Endothelial cell of umbilical vein (primary cell): ENCODE measurements around the gene GRK5. TPM values are rescaled to one million over a fixed set of nuclear protein-coding genes. Genes with fewer than 3 reads are reported as not detected.

Experiments used
- BruUV-seq: library from RNA; stranded (reverse); fragments of 400-500 nt; replicated peaks from 2 replicates; lab custom pipeline; 2021; lab: Mats Ljungman, UMichigan
- CTCF ChIA-PET: fragments of 300-600, 350-600 bp; sonication (Branson Sonifier 250); formaldehyde crosslinking; loops from one replicate; lab custom pipeline; 2021; ENCODE audit warnings: antibody characterized with exemption, inconsistent platforms; lab: Charles Lee
- POLR2A ChIA-PET: fragments of 300-600, 350-600 bp; sonication (Branson Sonifier 250); formaldehyde crosslinking; loops from one replicate; lab custom pipeline; 2021; ENCODE audit warnings: antibody characterized with exemption, inconsistent platforms; lab: Charles Lee
- DNase-seq: peaks from one replicate; pipeline ENCODE4 v3.0.0-alpha.2; 2011; ENCODE audit warnings: low read depth, low spot score
- FAIRE-seq: peaks from 2 replicates; lab custom pipeline; 2011; peaks lifted over from hg19 to GRCh38; lab: Jason Lieb, UNC
- H2AFZ ChIP-seq: 2 replicates; pipeline ENCODE4 v1.6.0; 2012; ENCODE audit warnings: low read depth, low read length, control low read depth, inconsistent platforms
- H3K27ac ChIP-seq: 2 replicates; pipeline ENCODE4 v1.5.1; 2011; ENCODE audit warnings: low read depth, mild to moderate bottlenecking, control low read depth, low read length, moderate library complexity; ENCODE audit not compliant: insufficient read depth
- H3K27me3 ChIP-seq, 2 experiments: 2 replicates each; pipeline versions ENCODE4 v1.6.0 to v1.6.1; 2011; ENCODE audit warnings: low read length in 2 of 2, mixed read lengths in 1 of 2; ENCODE audit not compliant: control insufficient read depth in 2 of 2, insufficient read depth in 2 of 2
- H3K36me3 ChIP-seq, 2 experiments: 2 replicates in 1 of 2; 3 replicates in 1 of 2; pipeline ENCODE4 v1.5.1; 2011; ENCODE audit warnings: low read length in 2 of 2, mild to moderate bottlenecking in 1 of 2, moderate library complexity in 1 of 2; ENCODE audit not compliant: control insufficient read depth in 2 of 2, insufficient read depth in 2 of 2; ENCODE audit errors: extremely low read depth in 1 of 2
- H3K4me1 ChIP-seq: 3 replicates; pipeline ENCODE4 v1.5.1; 2011; ENCODE audit warnings: mild to moderate bottlenecking, low read length; ENCODE audit not compliant: control insufficient read depth, insufficient read depth; ENCODE audit errors: extremely low read depth
- H3K4me2 ChIP-seq: 2 replicates; pipeline ENCODE4 v1.6.1; 2011; ENCODE audit warnings: low read length, control low read depth, mixed read lengths; ENCODE audit not compliant: insufficient read depth
- H3K4me3 ChIP-seq, 3 experiments: fragments of 200-600 bp in 1 of 3; sonication (generic), shearing (Covaris generic) in 1 of 3; replicated peaks in 1 of 3; 2 replicates each; pipeline ENCODE4 v1.5.1; 2011 to 2016; ENCODE audit warnings: control low read depth in 3 of 3, low read length in 3 of 3, mild to moderate bottlenecking in 2 of 3, inconsistent platforms in 1 of 3, low read depth in 1 of 3, moderate library complexity in 1 of 3; ENCODE audit not compliant: insufficient read depth in 1 of 3
- H3K79me2 ChIP-seq: 2 replicates; pipeline ENCODE4 v1.6.0; 2012; ENCODE audit warnings: low read length, inconsistent platforms; ENCODE audit not compliant: control insufficient read depth, insufficient read depth
- H3K9ac ChIP-seq: replicated peaks from 2 replicates; pipeline ENCODE3; 2011; ENCODE audit warnings: low read length, control low read depth; ENCODE audit not compliant: insufficient read depth; ENCODE audit errors: extremely low read depth
- H3K9me1 ChIP-seq: replicated peaks from 3 replicates; pipeline ENCODE4 v1.6.0; 2011; ENCODE audit warnings: mild to moderate bottlenecking, low read length; ENCODE audit not compliant: control insufficient read depth, insufficient read depth; ENCODE audit errors: extremely low read depth
- H3K9me3 ChIP-seq: replicated peaks from 2 replicates; pipeline ENCODE4 v1.5.1; 2012; ENCODE audit warnings: low read length, inconsistent platforms; ENCODE audit not compliant: control insufficient read depth, insufficient read depth
- H4K20me1 ChIP-seq: replicated peaks from 2 replicates; pipeline ENCODE3; 2011; ENCODE audit warnings: mild to moderate bottlenecking, low read length; ENCODE audit not compliant: control insufficient read depth, insufficient read depth; ENCODE audit errors: extremely low read depth
- CTCF ChIP-seq, 2 donors: IDR thresholded peaks; 1 replicate in 1 of 2; 2 replicates in 1 of 2; pipeline ENCODE4 v1.5.1; 2011; ENCODE audit warnings: low read length in 2 of 2, mild to moderate bottlenecking in 2 of 2, moderate library complexity in 2 of 2, control low read depth in 1 of 2, inconsistent platforms in 1 of 2, low read depth in 1 of 2; ENCODE audit not compliant: insufficient read depth in 1 of 2; ENCODE audit errors: extremely low read depth in 1 of 2
- EZH2 ChIP-seq: IDR thresholded peaks from 2 replicates; pipeline ENCODE4 v1.6.1; 2012; ENCODE audit warnings: borderline replicate concordance, low read depth, mild to moderate bottlenecking, moderate library complexity, low read length, inconsistent platforms; ENCODE audit not compliant: severe bottlenecking
- FOS ChIP-seq: IDR thresholded peaks from 2 replicates; pipeline ENCODE4 v1.6.1; 2011; ENCODE audit warnings: mild to moderate bottlenecking, low read length, moderate library complexity, borderline replicate concordance; ENCODE audit not compliant: insufficient read depth
- JUN ChIP-seq: IDR thresholded peaks from 2 replicates; pipeline ENCODE4 v1.6.1; 2011; ENCODE audit warnings: borderline replicate concordance, low read depth; ENCODE audit not compliant: insufficient read length, insufficient read depth
- MYC ChIP-seq: IDR thresholded peaks from one replicate; pipeline ENCODE4 v1.6.1; 2011; ENCODE audit warnings: mild to moderate bottlenecking, low read depth, low read length
- dilution Hi-C: fragments of 300-500 bp; cut with MboI; formaldehyde crosslinking; loops from one replicate; pipeline ENCODE4 v1.15.0; 2019; ENCODE audit warnings: low sequenced_read_pairs; ENCODE audit not compliant: extremely low pct_ligation_motif_present
- intact Hi-C: fragments of 100-400 bp; cut with micrococcal nuclease; formaldehyde crosslinking; loops from one replicate; pipeline ENCODE4 v1.10.0; 2022
- polyA plus RNA-seq, 4 experiments: library from polyadenylated mRNA; depleted of rRNA in 3 of 4; stranded (reverse) in 3 of 4; unstranded in 1 of 4; fragments of >200 nt; gene quantifications; 2 replicates each; pipeline versions ENCODE4 v1.2.1 to v1.2.3, GENCODE V29; 2011 to 2012; ENCODE audit warnings: missing spikeins in 1 of 4
- total RNA-seq: library from RNA; stranded (reverse); gene quantifications from 2 replicates; pipeline ENCODE4 v1.2.3, GENCODE V29; 2021

The GRK5 gene
- total and polyA plus RNA-seq, 2 donors (not counting 3 experiments of a cell fraction or from before 2014, with no cell fraction given): 13.1 to 29.5 TPM

GRCh38 chr10:119330342-119330741 is 123.0 kb downstream of the GRK5 start:
- Histone ChIP-seq H2AFZ (no peak overlapping the region), H3K27ac (no peak overlapping the region), H3K9me1 (no peaks in the 10 kb centered on the region), H3K27me3 (no peaks in the 10 kb centered on the region), H3K4me3 (no peak overlapping the region), H3K4me2 (no peak overlapping the region), H3K4me1 (no peaks in the 10 kb centered on the region), H3K9me3 (no peaks in the 10 kb centered on the region), H4K20me1 (no peaks in the 10 kb centered on the region), H3K9ac (no peak overlapping the region), H3K79me2 (no peaks in the 10 kb centered on the region), H3K36me3 (peaks cover 0 to 2% of the 10 kb centered on the region in 2 experiments)
- CTCF ChIA-PET: interaction anchor here (1.7 kb wide), 1 partner anchor 10 kb away, joined by 5 read pairs; no protein-coding TSS in a partner anchor
- BruUV-seq: no TSS peak
- dilution Hi-C loops: no loop called here
- intact Hi-C loops: no loop called here
- no peak for TF ChIP-seq EZH2
- TF ChIP-seq JUN: no peak
- no peak for TF ChIP-seq CTCF (IDR thresholded peaks at IDR 0.05; ENCODE audit: extremely low read depth in 1 of 2, insufficient read depth in 1 of 2, low read depth in 1 of 2, low read length in 2 of 2)
- no peak for TF ChIP-seq FOS
- TF ChIP-seq MYC: no peak
- no peak for DNase-seq
- POLR2A ChIA-PET: no interaction called here
- no peak for FAIRE-seq

GRCh38 chr10:119331061-119331460 is 123.7 kb downstream of the GRK5 start:
- H3K27ac ChIP-seq: no peak overlapping the region
- BruUV-seq: no TSS peak
- no peaks in the 10 kb centered on the region for H3K27me3 ChIP-seq
- CTCF ChIA-PET: interaction anchor here (1.7 to 2.9 kb wide), 2 partner anchors 11 to 125 kb away, joined by 5 to 6 read pairs; no protein-coding TSS in a partner anchor
- H2AFZ ChIP-seq: no peak overlapping the region
- intact Hi-C loops (no loop called here), dilution Hi-C loops (no loop called here)
- POLR2A ChIA-PET: no interaction called here
- no peaks in the 10 kb centered on the region for H3K79me2 ChIP-seq
- no peak overlapping the region for H3K4me3 ChIP-seq
- no peaks in the 10 kb centered on the region for H4K20me1 ChIP-seq
- FAIRE-seq (no peak), DNase-seq (no peak)
- H3K4me2 ChIP-seq: no peak overlapping the region
- TF ChIP-seq CTCF (IDR thresholded peaks at IDR 0.05; ENCODE audit: extremely low read depth in 1 of 2, insufficient read depth in 1 of 2, low read depth in 1 of 2, low read length in 2 of 2): no peak
- TF ChIP-seq MYC: no peak
- peaks cover 0 to 2% of the 10 kb centered on the region in 2 experiments for H3K36me3 ChIP-seq
- H3K9me3 ChIP-seq: no peaks in the 10 kb centered on the region
- H3K4me1 ChIP-seq: peaks cover 6% of the 10 kb centered on the region
- no peak overlapping the region for H3K9ac ChIP-seq
- H3K9me1 ChIP-seq: no peaks in the 10 kb centered on the region
